GM19324 (cell line): Measurements from ENCODE around the gene AGRN.
"Not testable (repeated sequence)": the region's sequence is repeated elsewhere in the genome, so short reads cannot be mapped to it uniquely, and the experiment has no call there.

Experiments used
- ATAC-seq: cut with Tn5 transposase; IDR thresholded peaks from one replicate; pipeline ENCODE4 v1.9.1; 2021; ENCODE audit warnings: mild to moderate bottlenecking, moderate library complexity; ENCODE audit not compliant: unreplicated experiment, low FRiP score

Gene AGRN

DNA sequence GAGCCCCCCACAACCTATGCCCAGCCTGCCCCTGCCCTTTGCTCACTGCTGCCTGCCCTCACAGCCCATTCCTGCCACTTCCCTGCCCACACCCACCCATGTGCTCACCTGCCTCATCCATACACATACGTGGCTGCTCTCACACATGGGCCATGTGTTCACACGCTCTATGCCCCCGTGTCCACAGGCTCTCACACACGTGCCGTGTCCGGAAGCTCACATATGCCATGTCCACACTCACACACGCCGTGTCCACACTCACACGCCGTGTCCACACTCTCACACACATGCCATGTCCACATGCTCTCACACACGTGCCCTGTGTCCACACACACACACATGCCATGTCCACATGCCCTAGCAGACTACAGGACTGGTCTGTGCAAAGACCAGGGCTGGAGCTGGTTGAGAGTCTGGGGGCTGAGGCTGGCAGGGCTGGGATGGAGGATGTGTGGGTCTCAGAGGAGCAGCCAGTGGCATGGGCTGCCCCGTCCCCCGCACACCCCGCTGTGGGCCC lies 54.8 kb downstream of the AGRN start:
- ATAC-seq = no peak

DNA sequence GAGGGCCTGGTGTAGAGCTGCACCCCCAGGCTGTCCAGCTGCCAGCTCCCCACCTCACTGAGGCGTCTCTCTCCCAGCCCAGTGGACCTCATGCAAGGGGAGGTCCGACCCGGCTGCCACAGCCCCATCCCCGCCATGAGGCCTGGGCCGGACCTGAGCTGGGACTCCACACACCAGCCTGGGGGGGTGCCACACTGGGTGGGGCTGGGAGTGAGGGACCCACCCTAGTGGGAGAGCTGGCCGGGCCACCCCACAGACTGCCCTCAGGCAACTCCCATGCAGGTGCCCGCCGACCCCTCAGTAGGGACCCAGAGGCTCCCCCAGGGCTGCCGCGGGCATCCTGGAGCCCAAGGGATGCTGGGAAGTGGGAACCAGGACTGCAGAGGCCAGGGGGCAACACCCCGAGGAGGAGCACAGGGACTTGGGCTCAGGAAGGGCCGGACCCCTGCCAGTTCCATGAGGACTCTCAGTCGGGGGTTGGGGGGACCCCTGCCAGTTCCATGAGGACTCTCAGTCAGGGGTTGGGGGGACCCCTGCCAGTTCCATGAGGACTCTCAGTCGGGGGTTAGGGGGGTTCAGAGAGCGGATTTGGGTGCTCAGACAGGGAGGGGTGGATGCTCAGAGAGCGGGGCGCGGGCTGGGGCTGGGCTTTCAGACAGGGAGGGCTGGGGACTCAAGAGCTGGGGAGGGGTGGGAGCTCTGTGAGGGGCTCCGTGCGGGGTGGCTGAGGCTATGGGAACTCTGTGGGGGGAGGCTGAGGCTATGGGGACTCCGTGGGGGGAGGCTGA lies 55.4 kb downstream of the AGRN start:
- ATAC-seq = no peak

DNA sequence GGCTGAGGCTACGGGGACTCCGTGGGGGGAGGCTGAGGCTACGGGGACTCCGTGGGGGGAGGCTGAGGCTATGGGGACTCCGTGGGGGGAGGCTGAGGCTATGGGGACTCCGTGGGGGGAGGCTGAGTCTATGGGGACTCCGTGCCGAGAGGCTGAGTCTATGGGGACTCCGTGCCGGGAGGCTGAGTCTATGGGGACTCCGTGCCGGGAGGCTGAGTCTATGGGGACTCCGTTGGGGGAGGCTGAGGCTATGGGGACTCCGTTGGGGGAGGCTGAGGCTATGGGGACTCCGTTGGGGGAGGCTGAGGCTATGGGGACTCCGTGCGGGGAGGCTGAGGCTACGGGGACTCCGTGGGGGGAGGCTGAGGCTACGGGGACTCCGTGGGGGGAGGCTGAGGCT lies 57.5 kb downstream of the AGRN start:
- not testable (repeated sequence) for ATAC-seq

DNA sequence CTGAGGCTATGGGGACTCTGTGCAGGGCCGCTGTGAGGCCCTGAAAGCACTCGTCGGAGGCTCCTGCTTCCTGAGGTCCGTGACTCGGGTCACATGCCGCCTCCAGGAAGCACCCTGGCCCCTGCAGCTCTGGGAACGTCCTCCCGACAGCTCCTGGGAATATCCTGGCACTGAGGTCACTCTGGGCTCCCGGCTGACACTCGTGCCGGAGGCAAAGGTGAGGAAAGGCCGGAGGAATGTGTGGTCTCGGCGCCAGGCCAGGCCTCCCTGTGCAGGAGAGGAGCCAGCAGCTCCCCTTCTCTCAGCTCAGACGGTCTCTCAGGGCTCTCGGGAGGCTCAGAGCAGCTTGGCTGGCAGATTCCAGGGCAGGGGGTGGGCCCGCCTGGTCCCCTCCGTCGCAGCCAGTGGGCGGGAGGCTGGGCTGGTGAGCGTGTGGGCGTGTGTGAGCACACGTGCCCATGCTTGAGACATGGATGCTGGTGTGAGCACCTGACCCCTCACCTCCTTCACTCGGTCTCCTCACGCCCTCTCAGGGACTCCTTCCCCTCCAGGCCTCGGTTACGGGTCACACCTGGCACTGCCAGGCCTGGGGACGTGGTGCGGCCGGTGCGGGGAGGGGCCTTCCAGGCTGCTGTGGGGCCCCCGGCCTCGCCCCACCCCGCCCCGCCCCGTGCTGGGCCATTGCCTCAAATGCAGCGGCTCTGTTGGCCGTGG lies 59.6 kb downstream of the AGRN start:
- ATAC-seq = no peak

DNA sequence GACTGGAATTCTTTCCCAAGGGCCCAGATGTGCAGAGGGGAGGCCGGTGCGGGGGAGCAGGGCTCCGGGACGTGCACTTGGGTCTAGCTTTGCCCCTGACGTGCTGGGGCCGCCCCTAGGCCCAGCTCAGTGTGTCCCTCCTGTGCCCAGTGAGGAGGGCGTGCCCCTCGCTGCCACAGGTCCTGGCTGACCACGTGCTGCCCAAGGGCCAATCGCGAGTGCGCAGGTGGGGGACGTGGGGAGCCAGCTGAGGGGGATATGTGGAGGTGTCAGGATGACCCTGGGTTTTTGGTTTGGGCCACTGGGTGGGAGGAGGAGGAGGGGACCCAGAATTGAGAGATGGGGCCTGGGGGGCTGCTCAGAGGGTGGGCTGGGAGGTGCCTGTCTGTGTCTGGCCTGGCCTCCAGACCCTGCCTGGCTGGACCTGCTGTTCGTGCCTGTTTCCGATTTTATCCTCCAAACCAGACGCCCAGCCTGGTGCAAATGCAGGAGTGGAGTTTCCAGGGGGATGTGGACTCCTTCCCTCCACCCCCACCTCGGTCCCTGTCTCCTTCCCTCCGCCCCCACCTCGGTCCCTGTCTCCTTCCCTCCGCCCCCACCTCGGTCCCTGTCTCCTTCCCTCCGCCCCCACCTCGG lies 60.3 kb downstream of the AGRN start:
- no peak for ATAC-seq

DNA sequence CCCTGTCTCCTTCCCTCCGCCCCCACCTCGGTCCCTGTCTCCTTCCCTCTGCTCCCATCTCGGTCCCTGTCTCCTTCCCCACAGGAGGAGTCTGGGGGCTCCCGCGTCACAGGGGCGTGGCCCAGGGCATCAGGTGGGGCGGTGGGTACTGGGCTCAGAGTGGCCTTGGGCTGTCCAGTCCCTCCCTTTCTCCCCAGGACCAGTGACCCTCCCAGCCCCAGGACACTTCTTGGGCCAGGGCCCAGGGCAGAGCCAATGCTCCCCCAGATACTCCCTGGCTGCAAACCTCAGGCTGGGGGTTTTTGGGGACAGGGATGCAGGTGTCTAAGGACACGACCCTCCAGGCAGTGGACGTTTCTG lies 61.0 kb downstream of the AGRN start:
- no peak for ATAC-seq

DNA sequence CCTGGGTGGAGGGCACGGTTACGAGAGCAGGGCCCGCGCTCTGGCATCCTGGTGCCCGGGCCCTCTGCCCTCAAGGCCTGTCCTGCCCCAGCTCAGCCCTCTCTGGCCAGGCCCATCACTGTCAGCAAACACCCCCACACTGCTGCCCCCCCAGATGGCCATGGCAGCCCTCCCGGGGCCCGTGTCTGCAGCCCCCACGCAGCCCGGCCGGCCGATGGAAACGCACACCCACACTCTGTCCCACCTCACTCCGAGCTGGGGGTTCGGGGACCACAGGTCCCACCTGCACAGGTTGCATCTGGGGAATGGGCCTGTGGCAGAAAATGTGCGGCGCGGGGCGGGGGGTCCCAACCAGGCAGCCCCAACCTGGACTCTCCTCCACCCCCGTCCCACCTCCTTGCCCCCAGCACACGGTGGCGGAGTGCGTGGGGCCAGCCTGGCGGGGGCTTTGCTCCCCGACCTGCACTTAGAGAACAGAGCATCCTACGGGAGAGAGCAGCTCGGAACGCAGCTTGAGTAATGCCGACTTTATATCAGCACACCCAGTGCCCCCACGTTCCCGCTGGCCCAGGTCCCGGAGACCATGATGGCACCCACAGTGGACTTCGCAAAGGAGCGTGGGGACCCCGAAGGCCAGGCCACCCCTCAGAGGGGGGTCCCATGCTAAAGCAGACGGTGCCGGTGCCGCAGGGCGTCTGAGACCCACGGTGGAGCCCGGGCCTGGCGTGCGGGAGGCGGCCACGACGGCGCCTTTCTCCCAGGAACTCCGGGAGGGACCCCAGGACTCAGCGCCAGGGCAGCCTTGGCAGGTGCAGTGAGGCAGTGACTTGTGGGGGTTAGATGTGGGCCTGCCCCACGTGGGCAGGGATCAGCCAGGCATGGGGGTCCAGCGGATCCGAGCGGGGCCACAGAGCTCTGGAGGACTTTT lies 61.7 kb downstream of the AGRN start:
- no peak for ATAC-seq

DNA sequence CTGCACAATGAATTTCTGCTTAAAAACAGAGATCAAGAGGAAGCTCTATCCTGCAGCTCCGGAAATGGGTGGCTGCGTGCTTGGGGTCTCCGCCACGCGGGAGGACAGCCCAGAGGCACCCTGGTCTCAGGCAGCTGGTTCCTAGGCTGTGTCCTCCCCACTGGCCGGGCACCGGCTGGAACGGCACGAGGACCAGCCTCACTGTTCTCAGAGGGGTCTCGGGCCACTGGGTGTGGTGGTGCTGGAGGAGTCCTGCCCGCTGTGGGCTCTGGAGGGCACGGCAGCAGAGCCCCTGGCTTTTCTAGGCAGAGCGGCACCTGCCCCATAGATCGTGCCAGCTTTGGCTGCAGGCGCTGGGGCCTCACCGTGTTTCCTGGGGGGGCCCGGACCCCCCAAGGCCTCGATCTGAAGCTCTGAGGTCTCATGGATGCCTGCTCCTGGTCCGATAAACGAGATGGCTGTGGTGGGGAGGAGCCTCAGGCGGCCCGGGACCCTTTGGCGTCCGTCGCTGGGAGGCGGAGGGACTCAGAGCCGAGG lies 62.4 kb downstream of the AGRN start:
- ATAC-seq = no peak

DNA sequence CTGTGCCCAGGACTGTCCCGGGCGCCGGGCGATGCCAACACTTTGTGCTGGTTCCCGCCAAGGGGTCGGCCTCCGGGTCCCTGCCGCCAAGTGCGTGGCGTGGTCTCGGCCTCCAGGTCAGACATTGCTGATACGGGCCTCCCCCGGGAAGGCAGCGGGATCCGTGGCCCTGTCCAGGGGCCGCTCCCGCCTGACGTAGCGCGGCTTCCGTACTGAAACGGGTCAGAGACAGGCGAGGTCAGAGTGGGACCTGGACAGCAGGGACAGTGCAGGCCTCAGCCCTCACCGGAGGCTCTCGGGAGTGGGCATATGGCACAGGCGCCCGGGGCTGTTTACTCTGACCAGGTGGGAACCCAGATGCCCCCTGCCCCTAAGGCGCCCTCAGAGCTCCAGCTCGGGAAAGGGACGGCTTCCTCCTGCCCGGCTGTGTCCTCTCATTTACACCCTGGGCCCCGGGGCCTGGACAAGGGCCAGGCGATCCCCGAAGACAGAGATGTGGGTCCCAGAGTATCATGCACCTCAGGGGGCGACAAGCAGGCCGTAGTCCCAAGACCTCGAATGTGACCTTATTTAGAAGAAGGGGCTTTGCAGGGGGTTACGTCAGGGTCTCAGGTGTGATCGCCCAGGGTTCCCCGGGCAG lies 63.0 kb downstream of the AGRN start:
- ATAC-seq = no peak

DNA sequence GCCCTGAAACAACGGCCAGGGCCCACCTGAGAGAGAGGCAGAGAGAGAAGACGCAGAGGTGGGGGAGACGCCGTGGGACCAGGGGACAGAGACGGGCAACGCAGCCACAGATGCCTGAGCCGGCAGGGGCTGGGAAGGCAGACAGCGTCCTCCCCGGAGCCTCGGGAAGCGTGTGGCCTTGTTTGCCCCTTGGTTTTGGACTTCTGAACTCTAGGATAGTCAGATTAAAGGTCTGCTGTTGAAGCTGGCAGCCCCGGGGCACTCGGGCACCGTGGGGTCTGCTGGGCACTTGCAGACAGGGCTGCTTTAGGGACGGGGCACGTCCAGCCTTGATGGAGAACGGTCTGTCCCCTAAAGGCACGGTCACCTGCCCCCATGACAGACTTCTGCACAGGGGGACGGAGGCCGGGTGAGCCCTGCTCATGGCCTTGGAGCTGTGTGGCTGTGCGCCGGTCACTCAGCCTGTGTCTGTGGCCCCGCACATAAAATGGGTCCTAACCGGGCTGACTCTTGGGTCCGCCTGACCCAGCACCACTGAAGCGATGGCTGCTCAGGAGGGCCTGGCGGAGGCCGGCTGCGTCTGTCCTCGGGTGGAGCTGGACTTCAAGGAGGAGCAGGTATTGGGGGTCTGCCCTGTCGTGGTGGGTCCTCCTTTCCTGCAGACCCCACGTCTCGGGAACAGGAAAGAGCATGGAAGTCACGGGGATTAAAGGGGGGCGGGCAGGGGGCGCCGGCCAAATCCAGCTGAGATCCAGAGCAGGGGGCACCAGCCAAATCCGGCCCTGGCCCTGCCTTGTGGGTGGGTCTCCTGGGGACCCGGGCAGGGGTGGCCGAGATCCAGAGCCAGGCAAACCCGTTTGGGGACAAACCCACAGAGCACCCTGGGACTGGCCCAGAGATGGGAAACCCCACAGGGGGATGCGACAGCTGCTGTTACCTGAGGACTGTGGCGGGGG lies 63.8 kb downstream of the AGRN start:
- no peak for ATAC-seq

DNA sequence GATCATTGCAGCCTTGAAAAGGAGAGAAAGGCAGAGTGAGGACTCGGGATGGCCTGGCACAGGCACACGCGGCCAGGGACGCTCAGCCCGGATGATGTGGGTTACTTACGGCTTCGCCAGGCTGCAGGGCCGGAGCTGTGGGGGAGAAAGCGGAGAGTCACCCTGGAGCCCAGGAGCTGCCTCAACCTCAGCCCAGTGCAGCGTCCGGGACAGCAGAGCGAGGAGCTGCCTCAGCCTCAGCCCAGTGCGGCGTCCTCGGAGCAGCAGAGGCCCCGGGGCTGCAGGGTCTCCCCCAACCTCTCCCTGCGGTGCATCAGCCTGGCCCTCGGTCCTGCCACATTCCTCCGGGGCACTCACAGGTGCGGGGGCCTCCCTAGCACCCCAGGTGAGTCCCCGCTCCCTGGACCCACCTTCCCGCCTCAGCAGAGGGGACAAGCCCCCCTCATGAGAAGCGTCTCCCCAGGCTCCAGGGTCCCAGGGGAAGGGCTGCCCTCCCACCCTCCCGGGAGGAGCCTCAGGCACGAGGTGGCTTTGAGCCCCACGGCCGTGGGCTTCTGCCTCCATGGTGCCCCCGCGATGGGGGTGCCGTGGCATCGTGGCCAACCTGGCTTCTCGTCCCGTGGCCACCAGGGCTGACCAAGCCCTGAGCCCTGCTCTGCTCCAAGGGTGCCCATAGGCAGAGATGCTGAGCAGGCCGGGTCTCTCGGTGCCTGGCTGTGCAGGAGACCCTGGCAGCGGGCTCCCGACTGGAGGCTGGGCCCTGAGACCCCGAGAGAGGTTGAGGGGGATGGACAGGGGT lies 64.7 kb downstream of the AGRN start:
- ATAC-seq = no peak

DNA sequence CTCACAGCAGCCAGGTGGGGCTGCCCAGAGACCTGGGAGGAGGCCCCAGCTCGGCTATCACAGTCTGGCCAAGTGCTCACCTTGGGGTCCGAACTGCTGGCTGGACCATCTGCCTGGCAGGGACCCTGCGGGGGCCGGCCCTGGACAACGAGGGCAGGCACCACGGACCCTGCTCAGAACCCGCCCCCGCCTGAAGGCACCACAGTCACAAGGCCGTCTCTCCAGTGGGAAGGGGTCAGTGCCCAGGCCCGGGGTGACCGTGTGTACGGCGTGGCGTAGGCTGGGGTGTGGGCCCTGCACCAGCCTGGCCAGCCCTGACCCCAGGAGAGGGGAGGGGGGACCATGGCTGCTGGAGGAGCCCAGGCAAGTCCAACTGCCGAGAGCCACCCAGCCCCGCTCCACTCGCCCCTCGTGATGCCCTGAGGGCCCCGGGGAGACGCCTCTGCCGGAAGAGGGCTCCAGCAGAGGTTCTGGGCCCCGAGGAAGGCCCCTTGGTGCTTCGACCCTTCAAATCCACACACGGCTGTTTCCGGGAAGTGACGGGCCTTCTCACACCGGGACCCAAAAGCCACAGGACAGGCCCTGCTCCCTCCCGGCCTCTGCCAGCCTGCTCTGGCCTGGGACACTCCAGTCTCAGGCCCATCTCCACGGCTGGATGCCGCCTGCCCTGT lies 65.4 kb downstream of the AGRN start:
- no peak for ATAC-seq

DNA sequence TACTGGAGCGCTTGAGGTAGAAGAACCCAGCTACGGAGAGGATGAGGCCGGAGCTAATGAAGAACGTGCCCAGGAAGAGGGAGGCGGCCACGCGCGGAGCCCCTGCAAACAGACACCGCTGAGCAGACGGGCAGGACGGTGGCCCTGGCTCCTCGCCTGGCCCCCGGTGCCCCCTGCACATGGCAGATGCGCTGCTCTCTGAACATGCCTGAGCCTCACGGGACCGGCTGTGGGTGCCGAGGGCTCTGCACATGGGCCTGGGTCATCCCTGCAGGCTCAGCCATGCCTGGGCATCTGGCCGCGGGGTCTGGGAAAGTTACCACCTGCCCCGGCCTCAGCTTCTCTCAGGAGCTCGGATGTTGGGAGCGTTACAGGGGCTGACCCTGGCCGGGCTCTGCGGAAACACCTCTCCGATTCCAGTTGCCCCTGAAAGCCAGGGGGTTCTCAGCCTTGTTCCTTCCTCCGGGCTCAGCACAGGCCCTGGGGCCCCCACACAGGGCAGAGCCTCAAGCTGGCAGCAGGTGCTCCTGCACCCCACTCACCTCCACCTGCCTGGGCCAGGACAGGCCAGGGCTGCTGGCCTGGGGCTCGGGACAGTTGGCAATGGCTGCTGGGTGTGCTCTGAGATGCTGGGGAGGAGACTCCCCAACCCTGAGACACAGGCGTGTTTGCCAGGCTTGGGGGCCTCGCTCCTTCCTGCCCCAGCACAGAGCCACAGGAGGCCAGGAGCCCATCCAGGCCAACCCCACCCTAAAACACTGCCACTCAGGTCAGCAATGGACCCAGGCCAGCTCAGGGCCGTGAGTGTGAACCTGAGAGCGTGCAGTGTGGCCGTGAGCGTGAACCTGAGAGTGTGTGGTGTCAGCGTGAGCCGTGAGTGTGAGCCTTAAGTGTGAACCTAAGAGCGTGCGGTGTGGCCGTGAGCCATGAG lies 66.3 kb downstream of the AGRN start:
- ATAC-seq = no peak

DNA sequence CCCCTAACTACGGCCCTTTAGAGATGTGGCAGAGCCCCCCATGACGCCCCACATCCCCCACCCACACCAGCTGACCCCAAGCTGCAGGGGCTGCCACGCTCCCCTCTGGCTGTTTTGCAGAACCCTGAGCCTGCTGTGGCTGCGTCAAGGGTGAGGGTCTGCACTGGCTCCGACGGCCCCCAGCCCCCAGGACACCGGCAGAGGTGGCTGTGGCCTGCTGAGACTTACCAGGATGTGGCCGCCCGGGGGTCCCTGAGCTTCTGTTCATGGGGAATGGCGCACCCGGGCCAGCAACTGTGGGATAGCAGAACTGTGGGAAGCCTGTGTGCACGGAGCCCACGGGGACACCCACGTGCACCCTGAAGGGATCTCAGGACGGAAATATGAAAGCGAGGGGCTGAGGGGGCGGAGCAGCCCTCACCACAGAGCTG lies 67.0 kb downstream of the AGRN start:
- ATAC-seq = no peak

DNA sequence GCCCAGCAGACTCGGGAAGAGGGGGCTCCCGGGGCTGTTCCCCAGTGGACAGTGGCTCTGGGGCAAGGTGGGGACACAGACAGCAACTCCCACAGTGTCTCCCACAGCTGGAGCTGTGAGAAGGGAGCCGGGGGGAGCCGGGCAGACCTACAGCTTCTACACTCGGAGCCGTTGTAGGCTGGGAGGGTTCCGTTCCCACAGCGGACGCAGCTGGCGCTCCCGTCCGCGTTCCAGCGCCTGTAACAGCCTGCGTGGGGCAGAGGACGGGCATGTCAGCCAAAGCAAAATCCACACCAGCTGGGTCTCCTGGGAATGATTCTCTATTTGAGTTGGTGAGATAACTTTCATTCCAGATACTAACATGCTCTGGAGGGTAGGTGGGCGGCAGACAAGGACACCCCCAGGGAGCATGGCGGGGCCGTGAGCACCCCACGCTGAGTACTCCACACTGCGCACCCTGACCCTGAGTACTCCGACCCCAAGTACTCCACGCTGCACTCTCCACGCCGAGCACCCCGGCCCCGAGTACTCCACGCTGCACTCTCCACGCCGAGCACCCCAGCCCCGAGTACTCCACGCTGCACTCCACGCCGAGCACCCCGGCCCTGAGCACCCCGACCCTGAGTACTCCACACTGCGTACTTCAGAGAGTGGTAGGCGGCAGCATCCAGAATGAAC lies 67.6 kb downstream of the AGRN start:
- ATAC-seq = no peak
